H9 (cell line): ENCODE measurements around the gene NCOR2. TPM values are rescaled to one million over a fixed set of nuclear protein-coding genes. Genes with fewer than 3 reads are reported as not detected.

Source experiments
- DNase-seq: peaks from one replicate; pipeline ENCODE4 v3.0.0-alpha.2; 2017
- H2AFZ ChIP-seq: one replicate; pipeline ENCODE4 v1.6.1; 2013; ENCODE audit warnings: mild to moderate bottlenecking, low read length, control low read depth, moderate library complexity
- H2AK5ac ChIP-seq: 2 replicates; pipeline ENCODE4 v1.6.1; 2013; ENCODE audit warnings: low read length, control low read depth, mixed read lengths; ENCODE audit not compliant: insufficient read length
- H2BK120ac ChIP-seq: one replicate; pipeline ENCODE4 v1.6.1; 2013; ENCODE audit warnings: low read depth, mild to moderate bottlenecking, low read length, control low read depth, inconsistent platforms; ENCODE audit not compliant: poor library complexity, severe bottlenecking
- H2BK12ac ChIP-seq: 2 replicates; pipeline ENCODE4 v1.6.1; 2013; ENCODE audit warnings: low read length, control low read depth, mixed read lengths, low read depth; ENCODE audit not compliant: insufficient read length
- H2BK15ac ChIP-seq: 2 replicates; pipeline ENCODE4 v1.6.1; 2013; ENCODE audit warnings: low read depth, low read length, control low read depth
- H2BK20ac ChIP-seq: one replicate; pipeline ENCODE4 v1.6.1; 2013; ENCODE audit warnings: low read depth, mild to moderate bottlenecking, low read length, control low read depth, inconsistent platforms; ENCODE audit not compliant: poor library complexity, severe bottlenecking
- H2BK5ac ChIP-seq: 2 replicates; pipeline ENCODE4 v1.6.1; 2013; ENCODE audit warnings: low read length, control low read depth, mixed read lengths; ENCODE audit not compliant: insufficient read length
- H3K14ac ChIP-seq: 2 replicates; pipeline ENCODE4 v1.6.1; 2013; ENCODE audit warnings: low read length, control low read depth; ENCODE audit not compliant: insufficient read depth
- H3K18ac ChIP-seq: 2 replicates; pipeline ENCODE4 v1.6.1; 2013; ENCODE audit warnings: low read depth, mild to moderate bottlenecking, mixed read lengths, low read length, control low read depth; ENCODE audit not compliant: insufficient read length
- H3K23ac ChIP-seq: 2 replicates; pipeline ENCODE4 v1.6.1; 2013; ENCODE audit warnings: low read length, control low read depth, mixed read lengths, low read depth; ENCODE audit not compliant: insufficient read length
- H3K23me2 ChIP-seq: 2 replicates; pipeline ENCODE4 v1.6.1; 2013; ENCODE audit warnings: low read depth, mild to moderate bottlenecking, mixed read lengths, low read length, control low read depth; ENCODE audit not compliant: insufficient read length, poor library complexity, severe bottlenecking
- H3K27ac ChIP-seq: 2 replicates; pipeline ENCODE4 v1.5.1; 2013; ENCODE audit warnings: low read length, control low read depth, mixed read lengths, low read depth; ENCODE audit not compliant: insufficient read length
- H3K27me3 ChIP-seq: 2 replicates; pipeline ENCODE4 v1.6.1; 2013; ENCODE audit warnings: low read length, control low read depth, inconsistent platforms; ENCODE audit not compliant: insufficient read depth
- H3K4ac ChIP-seq: 2 replicates; pipeline ENCODE4 v1.6.1; 2013; ENCODE audit warnings: low read depth, mild to moderate bottlenecking, control low read depth, inconsistent platforms, low read length, moderate library complexity
- H3K4me1 ChIP-seq: 2 replicates; pipeline ENCODE4 v1.6.1; 2013; ENCODE audit warnings: low read length, control low read depth, inconsistent platforms; ENCODE audit not compliant: insufficient read depth
- H3K4me2 ChIP-seq: 2 replicates; pipeline ENCODE4 v1.6.1; 2013; ENCODE audit warnings: low read length, control low read depth, mixed read lengths; ENCODE audit not compliant: insufficient read length, insufficient read depth
- H3K56ac ChIP-seq: 2 replicates; pipeline ENCODE4 v1.6.1; 2013; ENCODE audit warnings: low read depth, mild to moderate bottlenecking, mixed read lengths, low read length, control low read depth; ENCODE audit not compliant: insufficient read length
- H3K79me1 ChIP-seq: 2 replicates; pipeline ENCODE4 v1.6.1; 2013; ENCODE audit warnings: low read depth, mild to moderate bottlenecking, moderate library complexity, low read length, control low read depth, inconsistent platforms; ENCODE audit not compliant: insufficient read depth, poor library complexity, severe bottlenecking
- H3K79me2 ChIP-seq: 2 replicates; pipeline ENCODE4 v1.6.1; 2013; ENCODE audit warnings: low read length, control low read depth, inconsistent platforms; ENCODE audit not compliant: insufficient read depth
- H3K9ac ChIP-seq: 2 replicates; pipeline ENCODE4 v1.6.1; 2013; ENCODE audit warnings: low read length, control low read depth, mixed read lengths; ENCODE audit not compliant: insufficient read length; ENCODE audit errors: extremely low read depth
- H3K9me3 ChIP-seq: one replicate; pipeline ENCODE4 v1.6.1; 2013; ENCODE audit warnings: low read depth, low read length, inconsistent platforms; ENCODE audit not compliant: control insufficient read depth
- H3T11ph ChIP-seq: one replicate; pipeline ENCODE4 v1.6.1; 2013; ENCODE audit warnings: mild to moderate bottlenecking, low read length, control low read depth, inconsistent platforms
- H4K20me1 ChIP-seq: one replicate; pipeline ENCODE4 v1.6.1; 2013; ENCODE audit not compliant: control insufficient read depth, insufficient read length, insufficient read depth
- H4K5ac ChIP-seq: 2 replicates; pipeline ENCODE4 v1.6.1; 2013; ENCODE audit warnings: low read depth, mild to moderate bottlenecking, mixed read lengths, low read length, control low read depth; ENCODE audit not compliant: insufficient read length
- H4K8ac ChIP-seq: replicated peaks from 2 replicates; pipeline ENCODE4 v1.6.1; 2013; ENCODE audit warnings: low read length, control low read depth, mixed read lengths, low read depth; ENCODE audit not compliant: insufficient read length
- H4K91ac ChIP-seq: 2 replicates; pipeline ENCODE4 v1.6.1; 2013; ENCODE audit warnings: low read depth, mild to moderate bottlenecking, moderate library complexity, mixed read lengths, low read length, control low read depth; ENCODE audit not compliant: insufficient read length
- H3K27ac Mint-ChIP-seq, 3 experiments: 2 replicates in 2 of 3; 3 replicates in 1 of 3; pipeline ENCODE4 v1.8.0; 2020 to 2021; ENCODE audit warnings: mixed read lengths in 3 of 3, mild to moderate bottlenecking in 1 of 3, moderate library complexity in 1 of 3
- H3K27me3 Mint-ChIP-seq: 2 replicates; pipeline ENCODE4 v1.8.0; 2021; ENCODE audit warnings: low read depth, mild to moderate bottlenecking, moderate library complexity, mixed read lengths
- H3K36me3 Mint-ChIP-seq, 3 experiments: 2 replicates in 2 of 3; 3 replicates in 1 of 3; pipeline ENCODE4 v1.8.0; 2020 to 2021; ENCODE audit warnings: low read depth in 3 of 3, mixed read lengths in 3 of 3; ENCODE audit not compliant: insufficient read depth in 1 of 3
- H3K4me1 Mint-ChIP-seq, 2 experiments: 2 replicates each; pipeline ENCODE4 v1.8.0; 2020; ENCODE audit warnings: mixed read lengths in 2 of 2
- H3K4me3 Mint-ChIP-seq, 2 experiments: 2 replicates in 1 of 2; 3 replicates in 1 of 2; pipeline ENCODE4 v1.8.0; 2020 to 2021; ENCODE audit warnings: mild to moderate bottlenecking in 2 of 2, mixed read lengths in 2 of 2, moderate library complexity in 1 of 2
- H3K9me3 Mint-ChIP-seq, 2 experiments: 2 replicates in 1 of 2; 3 replicates in 1 of 2; pipeline ENCODE4 v1.8.0; 2020; ENCODE audit warnings: mild to moderate bottlenecking in 2 of 2, mixed read lengths in 2 of 2, moderate library complexity in 1 of 2
- CTCF ChIP-seq: fragments of 200-600 bp; sonication (generic); conservative IDR thresholded peaks from 3 replicates; pipeline ENCODE4 v1.8.0; 2021; ENCODE audit warnings: antibody characterized with exemption, mild to moderate bottlenecking
- WGBS: extraction: QIAGEN DNeasy Blood & Tissue Kit; methylation state at CpG from one replicate; pipeline ENCODE4 v1.1.7; 2013; ENCODE audit warnings: missing lambda C conversion rate, low lambda C conversion rate, mixed read lengths; ENCODE audit not compliant: insufficient read length; ENCODE audit errors: extremely low coverage; 5-methylcytosine and 5-hydroxymethylcytosine counted together
- total RNA-seq: library from RNA; stranded (reverse); gene quantifications from 2 replicates; pipeline ENCODE4 v1.2.1, GENCODE V29; 2021

The NCOR2 gene
- total RNA-seq, 1 experiment from 2014 or later: 226 TPM

GRCh38 chr12:124601706-124602105 lies 34.3 kb upstream of the NCOR2 start:
- Mint-ChIP-seq H3K4me3 (no peak overlapping the region), H3K27ac (no peak overlapping the region), H3K9me3 (peaks cover 0 to 5% of the 10 kb centered on the region in 2 experiments; a peak in 3 of 5 replicates), H3K4me1 (peaks cover 10 to 13% of the 10 kb centered on the region in 2 experiments), H3K36me3 (peaks cover 0 to 11% (median 0%) of the 10 kb centered on the region in 3 experiments; a peak in 4 of 7 replicates), H3K27me3 (peaks cover 2% of the 10 kb centered on the region; the same call in 1 of the 2 replicates)
- Histone ChIP-seq H2BK120ac (no peak overlapping the region), H3K9ac (no peak overlapping the region), H3K4ac (no peak overlapping the region), H3K4me1 (no peaks in the 10 kb centered on the region), H4K20me1 (no peaks in the 10 kb centered on the region), H3K56ac (no peak overlapping the region), H3K79me1 (no peaks in the 10 kb centered on the region), H3K79me2 (no peaks in the 10 kb centered on the region), H3T11ph (no peak overlapping the region), H3K18ac (no peak overlapping the region), H2BK5ac (no peak overlapping the region), H2AK5ac (no peak overlapping the region), H2AFZ (no peak overlapping the region), H3K9me3 (no peaks in the 10 kb centered on the region), H4K8ac (no peak overlapping the region), H3K27me3 (no peaks in the 10 kb centered on the region), H3K23me2 (no peaks in the 10 kb centered on the region), H3K14ac (no peak overlapping the region), H4K91ac (no peak overlapping the region), H3K4me2 (no peak overlapping the region), H3K23ac (no peak overlapping the region), H3K27ac (no peak overlapping the region), H2BK15ac (no peak overlapping the region), H2BK12ac (no peak overlapping the region), H4K5ac (no peak overlapping the region), H2BK20ac (no peak overlapping the region)
- no CpG with 5 or more reads among the region's 8 CpGs for WGBS
- TF ChIP-seq CTCF: no peak
- DNase-seq: no peak
